Measurements from ENCODE around the gene LPAR5. TPM values are rescaled to one million over a fixed set of nuclear protein-coding genes. Genes with fewer than 3 reads are reported as not detected.

The LPAR5 gene
- total RNA-seq, 1 experiment from 2014 or later: not detected

- peaks cover 2% of the 10 kb centered on the region for H3K4me1 ChIP-seq (ENCODE audit: control insufficient read depth, insufficient read depth, low read length)
- BruUV-seq (replicated peaks): no TSS peak
- ATAC-seq (no peak), DNase-seq (ENCODE audit: low read depth, low spot score) (no peak)
- in situ Hi-C loops (cut with HindIII; ENCODE audit: low pct_unique_long_range_greater_than_20kb, low sequenced_read_pairs) (no loop called here), intact Hi-C loops (cut with micrococcal nuclease; ENCODE audit: unreplicated experiment) (no loop called here)
- no peak overlapping the region for H3K4me3 ChIP-seq (ENCODE audit: low read depth in 2 of 2, low read length in 2 of 2)
- H3K36me3 ChIP-seq (ENCODE audit: control insufficient read depth, insufficient read depth, low read length): peaks cover 26% of the 10 kb centered on the region
- no peak overlapping the region for H3K27ac ChIP-seq (ENCODE audit: low read length)
- TF ChIP-seq CTCF (IDR thresholded peaks at IDR 0.05) (no peak), POLR2AphosphoS5 (IDR thresholded peaks at IDR 0.05; ENCODE audit: low read depth, low read length) (no peak), TCF7L2 (IDR thresholded peaks at IDR 0.05; ENCODE audit: low read depth, low read length) (no peak), SIN3A (IDR thresholded peaks at IDR 0.05; ENCODE audit: borderline replicate concordance, insufficient read depth, low read depth, low read length) (no peak), REST (IDR thresholded peaks at IDR 0.05; ENCODE audit: insufficient read depth in 1 of 2, low read depth in 2 of 2, low read length in 1 of 2) (no peak)
- CTCF ChIA-PET: no interaction called here
- H3K9me3 ChIP-seq (ENCODE audit: control insufficient read depth, insufficient read depth, low read depth, low read length): no peaks in the 10 kb centered on the region
- POLR2A ChIA-PET: no interaction called here
- H3K27me3 ChIP-seq (ENCODE audit: control insufficient read depth, insufficient read depth, low read length): no peaks in the 10 kb centered on the region
These were observed 61.0 kb downstream of the LPAR5 start for GRCh38 chr12:6574576-6575295.

DNA sequence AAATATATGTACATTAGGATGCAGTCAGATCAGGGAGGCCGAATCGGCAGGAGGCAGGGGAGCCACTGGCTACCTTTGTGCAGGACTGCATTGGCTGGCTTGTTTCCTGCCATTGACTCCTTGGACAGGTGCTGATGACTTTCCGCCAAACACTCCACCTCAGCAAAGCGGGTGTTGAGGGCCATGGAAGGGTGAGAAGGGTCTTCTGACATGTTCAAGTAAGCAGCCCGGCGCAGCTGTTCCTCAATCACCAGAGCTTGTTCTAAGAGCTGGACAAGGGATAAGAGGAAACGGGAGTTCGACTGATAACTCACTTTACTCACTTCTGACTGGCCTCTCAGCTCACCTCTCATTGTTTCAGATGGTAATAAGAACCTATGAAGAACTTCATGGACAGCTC lies 62.8 kb downstream of the LPAR5 start:
- no peaks in the 10 kb centered on the region for H3K9me3 ChIP-seq (ENCODE audit: control insufficient read depth, insufficient read depth, low read depth, low read length)
- TF ChIP-seq POLR2AphosphoS5 (IDR thresholded peaks at IDR 0.05; ENCODE audit: low read depth, low read length) (no peak), SIN3A (IDR thresholded peaks at IDR 0.05; ENCODE audit: borderline replicate concordance, insufficient read depth, low read depth, low read length) (no peak), REST (IDR thresholded peaks at IDR 0.05; ENCODE audit: insufficient read depth in 1 of 2, low read depth in 2 of 2, low read length in 1 of 2) (no peak), TCF7L2 (IDR thresholded peaks at IDR 0.05; ENCODE audit: low read depth, low read length) (no peak), CTCF (IDR thresholded peaks at IDR 0.05) (no peak)
- no peaks in the 10 kb centered on the region for H3K27me3 ChIP-seq (ENCODE audit: control insufficient read depth, insufficient read depth, low read length)
- DNase-seq (ENCODE audit: low read depth, low spot score): no peak
- BruUV-seq (replicated peaks): no TSS peak
- intact Hi-C loops (cut with micrococcal nuclease; ENCODE audit: unreplicated experiment): no loop called here
- H3K27ac ChIP-seq (ENCODE audit: low read length): no peak overlapping the region
- H3K36me3 ChIP-seq (ENCODE audit: control insufficient read depth, insufficient read depth, low read length): peaks cover 21% of the 10 kb centered on the region
- H3K4me3 ChIP-seq (ENCODE audit: low read depth in 2 of 2, low read length in 2 of 2): no peak overlapping the region
- ChIA-PET POLR2A (no interaction called here), CTCF (no interaction called here)
- in situ Hi-C loops (cut with HindIII; ENCODE audit: low pct_unique_long_range_greater_than_20kb, low sequenced_read_pairs): no loop called here
- ATAC-seq: no peak
- peaks cover 11% of the 10 kb centered on the region for H3K4me1 ChIP-seq (ENCODE audit: control insufficient read depth, insufficient read depth, low read length)
